Measurements from ENCODE around the gene CLCN5. TPM values are rescaled to one million over a fixed set of nuclear protein-coding genes. Genes with fewer than 3 reads are reported as not detected.
A peak's percentile ranks its signal among the peaks of the same experiment; 100 is the strongest.

The CLCN5 gene
- total and polyA plus RNA-seq, 2 of the 13 experiments (the other 11 are each of a cell fraction or from before 2014, with no cell fraction given), result 7.8 to 27.3 TPM

DNA sequence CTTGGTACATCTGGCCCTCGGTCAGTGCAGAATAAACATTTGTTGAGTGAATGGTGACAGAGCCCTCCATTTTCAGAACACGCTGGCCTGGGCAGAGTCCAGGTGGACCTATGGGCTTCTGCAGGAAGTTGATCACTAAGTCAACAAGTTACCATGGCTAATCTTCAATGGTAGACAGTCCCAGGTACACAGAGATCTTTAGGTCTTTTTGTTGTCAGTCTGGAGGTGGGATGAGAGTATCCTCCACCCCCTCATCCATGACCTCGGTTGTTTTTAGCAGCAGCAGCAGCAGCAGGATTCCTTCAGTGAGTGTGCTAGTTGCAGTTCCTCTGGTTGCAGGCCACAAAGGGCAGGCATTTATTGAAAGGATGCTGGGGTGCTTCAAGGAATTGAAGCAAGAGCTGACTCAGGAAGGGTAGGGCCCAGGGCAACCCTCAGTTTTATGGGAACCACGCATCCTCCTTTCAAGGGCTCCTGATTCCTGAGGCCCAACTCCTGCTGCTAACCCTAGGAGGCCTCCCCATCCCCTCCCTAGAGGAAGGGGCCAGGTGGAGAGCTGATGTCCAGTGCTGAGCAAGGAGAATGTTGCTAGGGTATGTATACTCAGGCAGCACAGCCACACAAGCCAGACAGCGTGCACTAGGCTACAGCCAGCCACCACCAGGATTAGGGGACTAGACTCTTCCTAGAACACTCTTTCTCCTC lies 44.8 kb upstream of the CLCN5 start (continued):
- TF ChIP-seq, protein P1, sequence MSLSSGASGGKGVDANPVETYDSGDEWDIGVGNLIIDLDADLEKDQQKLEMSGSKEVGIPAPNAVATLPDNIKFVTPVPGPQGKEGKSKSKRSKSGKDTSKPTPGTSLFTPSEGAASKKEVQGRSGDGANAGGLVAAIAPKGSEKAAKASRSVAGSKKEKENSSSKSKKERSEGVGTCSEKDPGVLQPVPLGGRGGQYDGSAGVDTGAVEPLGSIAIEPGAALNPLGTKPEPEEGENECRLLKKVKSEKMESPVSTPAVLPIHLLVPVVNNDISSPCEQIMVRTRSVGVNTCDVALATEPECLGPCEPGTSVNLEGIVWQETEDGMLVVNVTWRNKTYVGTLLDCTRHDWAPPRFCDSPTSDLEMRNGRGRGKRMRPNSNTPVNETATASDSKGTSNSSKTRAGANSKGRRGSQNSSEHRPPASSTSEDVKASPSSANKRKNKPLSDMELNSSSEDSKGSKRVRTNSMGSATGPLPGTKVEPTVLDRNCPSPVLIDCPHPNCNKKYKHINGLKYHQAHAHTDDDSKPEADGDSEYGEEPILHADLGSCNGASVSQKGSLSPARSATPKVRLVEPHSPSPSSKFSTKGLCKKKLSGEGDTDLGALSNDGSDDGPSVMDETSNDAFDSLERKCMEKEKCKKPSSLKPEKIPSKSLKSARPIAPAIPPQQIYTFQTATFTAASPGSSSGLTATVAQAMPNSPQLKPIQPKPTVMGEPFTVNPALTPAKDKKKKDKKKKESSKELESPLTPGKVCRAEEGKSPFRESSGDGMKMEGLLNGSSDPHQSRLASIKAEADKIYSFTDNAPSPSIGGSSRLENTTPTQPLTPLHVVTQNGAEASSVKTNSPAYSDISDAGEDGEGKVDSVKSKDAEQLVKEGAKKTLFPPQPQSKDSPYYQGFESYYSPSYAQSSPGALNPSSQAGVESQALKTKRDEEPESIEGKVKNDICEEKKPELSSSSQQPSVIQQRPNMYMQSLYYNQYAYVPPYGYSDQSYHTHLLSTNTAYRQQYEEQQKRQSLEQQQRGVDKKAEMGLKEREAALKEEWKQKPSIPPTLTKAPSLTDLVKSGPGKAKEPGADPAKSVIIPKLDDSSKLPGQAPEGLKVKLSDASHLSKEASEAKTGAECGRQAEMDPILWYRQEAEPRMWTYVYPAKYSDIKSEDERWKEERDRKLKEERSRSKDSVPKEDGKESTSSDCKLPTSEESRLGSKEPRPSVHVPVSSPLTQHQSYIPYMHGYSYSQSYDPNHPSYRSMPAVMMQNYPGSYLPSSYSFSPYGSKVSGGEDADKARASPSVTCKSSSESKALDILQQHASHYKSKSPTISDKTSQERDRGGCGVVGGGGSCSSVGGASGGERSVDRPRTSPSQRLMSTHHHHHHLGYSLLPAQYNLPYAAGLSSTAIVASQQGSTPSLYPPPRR (CRISPR knock-in tag; IDR thresholded peaks at IDR 0.05; ENCODE audit: borderline replicate concordance), result peak; percentile 70; the same call in 1 of the 2 replicates
- TF ChIP-seq MTA1 (CRISPR knock-in tag; IDR thresholded peaks at IDR 0.05; ENCODE audit: borderline replicate concordance) (no peak), PITX1 (CRISPR knock-in tag; IDR thresholded peaks at IDR 0.05) (peak; percentile 82; the same call in 1 of the 2 replicates), ARID2 (CRISPR knock-in tag; IDR thresholded peaks at IDR 0.05; ENCODE audit: borderline replicate concordance) (no peak), SETDB1 (CRISPR knock-in tag; IDR thresholded peaks at IDR 0.05; ENCODE audit: borderline replicate concordance) (no peak), ZNF350 (CRISPR knock-in tag; IDR thresholded peaks at IDR 0.05; ENCODE audit: borderline replicate concordance, low read depth) (peak; percentile 73; the same call in 1 of the 2 replicates), ZNF343 (CRISPR knock-in tag; IDR thresholded peaks at IDR 0.05) (no peak), HDAC6 (IDR thresholded peaks at IDR 0.05; ENCODE audit: low read depth, low read length) (no peak), BRCA1 (CRISPR knock-in tag; IDR thresholded peaks at IDR 0.05) (no peak), ZNF101 (CRISPR knock-in tag; IDR thresholded peaks at IDR 0.05; ENCODE audit: borderline replicate concordance, low read depth) (no peak), NFATC3 (CRISPR knock-in tag; IDR thresholded peaks at IDR 0.05) (no peak), ZBTB7A (CRISPR knock-in tag; IDR thresholded peaks at IDR 0.05) (0 out of 2 replicates have a peak, but pooled peaks have one; percentile 12)
- TF ChIP-seq, protein P2, sequence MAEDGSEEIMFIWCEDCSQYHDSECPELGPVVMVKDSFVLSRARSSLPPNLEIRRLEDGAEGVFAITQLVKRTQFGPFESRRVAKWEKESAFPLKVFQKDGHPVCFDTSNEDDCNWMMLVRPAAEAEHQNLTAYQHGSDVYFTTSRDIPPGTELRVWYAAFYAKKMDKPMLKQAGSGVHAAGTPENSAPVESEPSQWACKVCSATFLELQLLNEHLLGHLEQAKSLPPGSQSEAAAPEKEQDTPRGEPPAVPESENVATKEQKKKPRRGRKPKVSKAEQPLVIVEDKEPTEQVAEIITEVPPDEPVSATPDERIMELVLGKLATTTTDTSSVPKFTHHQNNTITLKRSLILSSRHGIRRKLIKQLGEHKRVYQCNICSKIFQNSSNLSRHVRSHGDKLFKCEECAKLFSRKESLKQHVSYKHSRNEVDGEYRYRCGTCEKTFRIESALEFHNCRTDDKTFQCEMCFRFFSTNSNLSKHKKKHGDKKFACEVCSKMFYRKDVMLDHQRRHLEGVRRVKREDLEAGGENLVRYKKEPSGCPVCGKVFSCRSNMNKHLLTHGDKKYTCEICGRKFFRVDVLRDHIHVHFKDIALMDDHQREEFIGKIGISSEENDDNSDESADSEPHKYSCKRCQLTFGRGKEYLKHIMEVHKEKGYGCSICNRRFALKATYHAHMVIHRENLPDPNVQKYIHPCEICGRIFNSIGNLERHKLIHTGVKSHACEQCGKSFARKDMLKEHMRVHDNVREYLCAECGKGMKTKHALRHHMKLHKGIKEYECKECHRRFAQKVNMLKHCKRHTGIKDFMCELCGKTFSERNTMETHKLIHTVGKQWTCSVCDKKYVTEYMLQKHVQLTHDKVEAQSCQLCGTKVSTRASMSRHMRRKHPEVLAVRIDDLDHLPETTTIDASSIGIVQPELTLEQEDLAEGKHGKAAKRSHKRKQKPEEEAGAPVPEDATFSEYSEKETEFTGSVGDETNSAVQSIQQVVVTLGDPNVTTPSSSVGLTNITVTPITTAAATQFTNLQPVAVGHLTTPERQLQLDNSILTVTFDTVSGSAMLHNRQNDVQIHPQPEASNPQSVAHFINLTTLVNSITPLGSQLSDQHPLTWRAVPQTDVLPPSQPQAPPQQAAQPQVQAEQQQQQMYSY (CRISPR knock-in tag; IDR thresholded peaks at IDR 0.05), result no peak
- TF ChIP-seq, protein P3, sequence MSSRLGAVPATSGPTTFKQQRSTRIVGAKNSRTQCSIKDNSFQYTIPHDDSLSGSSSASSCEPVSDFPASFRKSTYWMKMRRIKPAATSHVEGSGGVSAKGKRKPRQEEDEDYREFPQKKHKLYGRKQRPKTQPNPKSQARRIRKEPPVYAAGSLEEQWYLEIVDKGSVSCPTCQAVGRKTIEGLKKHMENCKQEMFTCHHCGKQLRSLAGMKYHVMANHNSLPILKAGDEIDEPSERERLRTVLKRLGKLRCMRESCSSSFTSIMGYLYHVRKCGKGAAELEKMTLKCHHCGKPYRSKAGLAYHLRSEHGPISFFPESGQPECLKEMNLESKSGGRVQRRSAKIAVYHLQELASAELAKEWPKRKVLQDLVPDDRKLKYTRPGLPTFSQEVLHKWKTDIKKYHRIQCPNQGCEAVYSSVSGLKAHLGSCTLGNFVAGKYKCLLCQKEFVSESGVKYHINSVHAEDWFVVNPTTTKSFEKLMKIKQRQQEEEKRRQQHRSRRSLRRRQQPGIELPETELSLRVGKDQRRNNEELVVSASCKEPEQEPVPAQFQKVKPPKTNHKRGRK (CRISPR knock-in tag; IDR thresholded peaks at IDR 0.05), result no peak
